ENCODE measurements around the gene PTPN7.
"Not testable (repeated sequence)": the region's sequence is repeated elsewhere in the genome, so short reads cannot be mapped to it uniquely, and the experiment has no call there.

PTPN7 gene

GRCh38 chr1:202129453-202130296 lies 30.7 kb downstream of the PTPN7 start:
- no peak for DNase-seq

- no peak for DNase-seq
Observed at GRCh38 chr1:202127836-202128622, 32.4 kb downstream of the PTPN7 start.

GRCh38 chr1:202127061-202127460 lies 33.3 kb downstream of the PTPN7 start:
- DNase-seq, result no peak

- peak in 1 of 4 experiments; percentile 25 for DNase-seq
Observed at GRCh38 chr1:202126426-202126825, 34.0 kb downstream of the PTPN7 start.

- no peak for DNase-seq
Observed at GRCh38 chr1:202125611-202126010, 34.8 kb downstream of the PTPN7 start.

- no peak for DNase-seq
Observed at GRCh38 chr1:202124142-202124541, 36.3 kb downstream of the PTPN7 start.

- DNase-seq, result no peak
Observed at GRCh38 chr1:202123336-202123813, 37.0 kb downstream of the PTPN7 start.

- no peak for DNase-seq
Observed at GRCh38 chr1:202122639-202123335, 37.6 kb downstream of the PTPN7 start, which contains the start of gene GPR37L1. TSS of gene GPR37L1 (plus strand) at chr1:202122917. CDS start at chr1:202122964, 47 bp downstream.

GRCh38 chr1:202121006-202121405 lies 39.4 kb downstream of the PTPN7 start:
- DNase-seq, result no peak

GRCh38 chr1:202117898-202118371 lies 42.5 kb downstream of the PTPN7 start:
- DNase-seq, result no peak

- DNase-seq, result no peak
Observed at GRCh38 chr1:202116287-202116686, 44.1 kb downstream of the PTPN7 start.

GRCh38 chr1:202113690-202114300 lies 46.6 kb downstream of the PTPN7 start:
- no peak for DNase-seq

- no peak for DNase-seq
Observed at GRCh38 chr1:202112859-202113689, 47.3 kb downstream of the PTPN7 start.

GRCh38 chr1:202111589-202111988 lies 48.8 kb downstream of the PTPN7 start:
- DNase-seq, result not testable (repeated sequence)

- DNase-seq, result no peak
Observed at GRCh38 chr1:202110977-202111376, 49.4 kb downstream of the PTPN7 start.

- no peak for DNase-seq
Observed at GRCh38 chr1:202107801-202108731, 52.3 kb downstream of the PTPN7 start.

GRCh38 chr1:202107321-202107761 lies 53.1 kb downstream of the PTPN7 start:
- no peak for DNase-seq

GRCh38 chr1:202106340-202107254 lies 53.8 kb downstream of the PTPN7 start:
- DNase-seq, result no peak
